H7 (cell line): ENCODE measurements around the gene LSP1. TPM values are rescaled to one million over a fixed set of nuclear protein-coding genes. Genes with fewer than 3 reads are reported as not detected.

Source experiments
- DNase-seq: peaks from one replicate; pipeline ENCODE4 v3.0.0; 2012
- H3K27me3 ChIP-seq: 2 replicates; pipeline ENCODE4 v1.6.0; 2011; ENCODE audit warnings: mild to moderate bottlenecking, low read length; ENCODE audit not compliant: control insufficient read depth, insufficient read depth
- H3K36me3 ChIP-seq: replicated peaks from 2 replicates; pipeline ENCODE4 v1.5.1; 2011; ENCODE audit warnings: low read length; ENCODE audit not compliant: control insufficient read depth, insufficient read depth
- H3K4me3 ChIP-seq: 2 replicates; pipeline ENCODE4 v1.5.1; 2011; ENCODE audit warnings: low read depth, mild to moderate bottlenecking, control low read depth, low read length, moderate library complexity; ENCODE audit not compliant: insufficient read depth
- total RNA-seq: library from RNA; depleted of rRNA; stranded (reverse); fragments of >200 nt; shearing (Covaris generic); gene quantifications from 2 replicates; pipeline ENCODE4 v1.2.3, GENCODE V29; 2014

LSP1 gene
- total RNA-seq, 1 experiment from 2014 or later: 0.35 TPM

DNA sequence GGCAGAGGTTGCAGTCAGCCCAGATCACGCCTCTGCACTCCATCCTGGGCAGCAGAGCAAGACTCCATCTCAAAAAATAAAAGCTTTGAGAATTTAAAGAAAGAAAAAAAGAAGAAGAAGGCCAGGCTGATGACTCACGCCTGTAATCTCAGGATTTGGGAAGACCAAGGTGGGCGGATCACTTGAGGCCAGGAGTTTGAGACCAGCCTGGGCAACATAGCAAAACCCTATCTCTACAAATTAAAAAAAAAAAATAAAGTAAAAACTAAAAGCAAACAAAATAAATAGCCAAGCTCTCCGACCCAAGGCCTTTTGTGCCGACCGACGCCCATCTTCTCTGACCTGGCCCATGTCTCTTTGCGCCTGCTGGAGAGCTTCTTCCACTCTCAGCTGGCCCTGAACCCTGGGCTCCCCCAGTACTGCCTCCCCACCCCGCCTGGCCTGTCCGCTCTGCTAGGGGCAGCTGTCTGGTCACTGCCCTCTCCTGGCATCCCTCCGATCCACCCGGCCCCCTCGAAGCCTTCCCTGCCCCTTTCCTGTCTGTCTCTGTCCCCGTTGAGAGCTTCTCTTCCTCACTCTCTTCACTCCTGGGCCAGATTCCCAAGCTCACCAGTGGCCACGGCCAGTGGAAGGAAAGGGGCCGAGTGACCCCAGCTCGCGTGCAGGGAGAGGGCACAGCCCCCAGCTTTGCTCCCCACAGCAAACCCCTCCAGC lies 4.8 kb upstream of the LSP1 start:
- Histone ChIP-seq H3K27me3 (no peaks in the 10 kb centered on the region), H3K36me3 (no peaks in the 10 kb centered on the region), H3K4me3 (no peak overlapping the region)
- DNase-seq: no peak

DNA sequence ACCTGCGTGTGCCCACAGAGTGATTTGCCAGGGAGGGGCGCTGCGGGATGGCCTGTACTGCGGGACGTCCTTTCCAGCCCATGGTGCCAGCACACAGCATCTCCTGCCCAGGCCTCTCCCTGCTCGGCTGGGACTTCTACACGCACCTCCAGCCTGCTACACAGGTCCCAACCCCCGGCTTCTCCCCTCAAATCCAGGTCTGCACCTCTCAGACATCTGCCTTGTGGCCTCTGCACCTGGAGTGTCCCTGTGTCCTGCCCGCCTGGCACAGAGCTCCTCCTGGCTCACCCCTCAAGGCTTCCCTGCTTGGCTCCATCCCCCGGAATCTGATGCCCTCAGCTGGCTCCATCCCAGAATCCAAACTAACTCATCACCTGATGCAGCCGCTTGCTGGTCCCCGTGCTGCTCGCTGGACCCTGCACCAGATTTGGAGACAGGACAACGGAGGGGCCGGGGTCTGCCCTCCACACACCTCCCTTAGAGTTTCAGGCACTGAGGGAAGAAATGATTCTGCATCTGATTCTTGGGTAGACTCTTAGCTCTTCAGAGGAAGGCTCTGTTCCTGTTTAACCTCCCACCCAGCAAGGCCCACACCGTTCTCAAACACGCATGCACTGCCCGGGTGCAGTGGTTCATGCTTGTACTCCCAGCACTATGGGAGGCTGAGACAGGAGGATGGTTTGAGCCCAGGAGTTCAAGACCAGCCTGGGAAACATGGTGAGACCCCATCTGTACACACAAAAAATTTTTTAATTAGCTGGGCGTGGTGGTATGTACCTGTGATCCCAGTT lies 4.0 kb upstream of the LSP1 start:
- Histone ChIP-seq H3K36me3 (no peaks in the 10 kb centered on the region), H3K27me3 (no peaks in the 10 kb centered on the region), H3K4me3 (no peak overlapping the region)
- no peak for DNase-seq

DNA sequence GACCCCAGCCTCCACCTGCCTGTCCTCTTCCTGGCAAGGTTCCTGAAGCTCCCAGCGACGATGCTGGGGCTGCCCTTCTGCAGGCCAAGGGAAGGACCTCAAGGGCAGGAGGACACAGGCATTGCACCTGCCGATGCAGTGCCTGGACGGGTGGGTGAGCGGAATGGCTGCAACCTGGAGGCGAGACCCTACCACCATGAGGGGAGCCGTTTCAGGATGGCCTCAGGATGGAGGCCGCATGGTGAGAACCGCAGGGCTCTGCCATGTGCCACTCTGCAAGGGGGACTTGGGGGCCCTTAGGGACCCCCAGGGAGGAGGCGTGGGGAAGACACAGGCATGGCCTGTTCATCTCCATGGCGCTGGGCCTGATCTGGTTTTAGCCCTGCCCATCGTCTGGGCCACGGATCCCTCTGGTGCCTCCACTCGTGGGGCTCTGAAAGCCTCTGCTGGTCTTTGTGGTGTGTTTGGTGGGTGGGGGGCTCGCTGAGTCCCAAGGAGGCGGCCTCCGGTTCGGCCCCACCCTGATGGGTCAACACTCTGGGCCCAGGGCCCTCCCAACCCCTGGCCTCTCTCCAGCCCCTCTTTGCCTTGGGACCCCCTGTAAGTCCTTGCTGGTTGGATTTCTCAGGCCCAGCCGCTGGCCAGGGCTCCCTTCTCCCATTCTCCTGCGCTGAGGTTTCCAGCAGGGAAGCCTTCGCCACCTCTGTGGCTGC lies 1.3 kb upstream of the LSP1 start:
- no peak overlapping the region for H3K4me3 ChIP-seq
- no peak for DNase-seq
- H3K36me3 ChIP-seq: no peaks in the 10 kb centered on the region
- H3K27me3 ChIP-seq: no peaks in the 10 kb centered on the region

DNA sequence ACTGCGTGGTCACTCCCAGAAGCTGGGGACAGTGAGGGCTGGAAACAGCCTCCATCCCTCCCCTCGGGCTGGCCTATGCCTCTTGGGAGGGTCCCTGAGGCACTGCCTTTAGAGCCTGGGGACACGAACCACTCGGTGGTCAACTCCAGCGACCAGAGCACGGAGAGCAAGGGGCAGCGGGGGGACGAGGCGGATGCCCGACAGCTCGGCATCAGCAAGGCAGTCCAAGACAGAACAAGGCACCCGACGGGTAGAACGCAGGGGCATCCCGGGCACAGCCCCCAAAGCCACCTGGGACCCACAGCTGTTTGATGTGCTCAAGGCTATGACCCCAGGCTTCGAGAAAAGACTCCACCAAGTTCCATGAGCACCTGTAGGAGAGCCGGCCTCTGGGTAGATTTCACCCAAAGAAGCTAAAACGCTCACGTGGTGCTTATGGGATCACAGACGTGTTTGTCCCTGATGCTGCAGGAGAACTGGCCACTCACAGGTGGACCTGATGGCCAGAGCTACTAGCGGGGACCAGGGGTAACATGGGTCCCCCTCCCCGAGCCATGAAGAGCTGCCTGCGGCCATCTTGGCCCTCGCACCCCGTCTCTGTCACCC lies 510 bp upstream of the LSP1 start:
- Histone ChIP-seq H3K27me3 (no peaks in the 10 kb centered on the region), H3K36me3 (no peaks in the 10 kb centered on the region), H3K4me3 (no peak overlapping the region)
- no peak for DNase-seq

DNA sequence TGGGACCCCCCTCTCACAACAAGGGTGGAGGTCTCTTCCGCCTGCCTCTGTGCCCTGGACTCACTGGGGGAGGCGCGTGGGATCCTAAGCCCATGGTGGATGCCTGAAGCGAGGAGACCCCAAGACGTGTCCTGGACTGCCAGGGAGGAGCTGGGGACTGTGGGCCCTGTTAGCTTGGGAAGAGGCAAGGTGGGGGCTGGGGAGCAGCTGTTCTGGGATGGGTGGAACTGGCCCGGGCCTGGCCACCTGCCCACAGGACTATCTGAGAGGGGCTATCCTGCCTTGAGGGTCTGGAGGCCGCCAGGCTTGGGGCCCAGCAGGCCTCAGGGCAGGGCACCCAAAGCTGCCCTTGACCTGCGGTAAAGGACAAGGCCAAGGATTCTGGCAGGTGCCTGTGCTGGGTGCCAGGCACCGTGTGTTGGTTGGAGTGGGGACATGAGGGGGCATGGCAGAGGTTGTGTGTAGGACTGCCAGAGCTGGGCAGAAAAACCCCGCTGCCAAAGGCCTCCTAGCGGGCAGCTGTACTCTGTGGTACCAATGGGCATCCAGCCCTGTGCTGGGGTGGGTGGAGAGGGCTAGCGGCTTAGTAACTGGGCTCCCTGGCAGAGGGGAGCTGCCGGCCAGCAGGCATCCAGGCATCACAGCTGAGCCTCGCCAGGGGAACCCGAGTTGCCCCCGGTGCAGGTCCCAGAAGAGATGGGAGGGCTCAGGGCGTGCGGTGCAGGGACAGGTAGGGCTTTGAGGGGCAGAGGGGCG lies 670 bp downstream of the LSP1 start:
- no peak for DNase-seq
- Histone ChIP-seq H3K36me3 (no peaks in the 10 kb centered on the region), H3K27me3 (no peaks in the 10 kb centered on the region), H3K4me3 (no peak overlapping the region)

DNA sequence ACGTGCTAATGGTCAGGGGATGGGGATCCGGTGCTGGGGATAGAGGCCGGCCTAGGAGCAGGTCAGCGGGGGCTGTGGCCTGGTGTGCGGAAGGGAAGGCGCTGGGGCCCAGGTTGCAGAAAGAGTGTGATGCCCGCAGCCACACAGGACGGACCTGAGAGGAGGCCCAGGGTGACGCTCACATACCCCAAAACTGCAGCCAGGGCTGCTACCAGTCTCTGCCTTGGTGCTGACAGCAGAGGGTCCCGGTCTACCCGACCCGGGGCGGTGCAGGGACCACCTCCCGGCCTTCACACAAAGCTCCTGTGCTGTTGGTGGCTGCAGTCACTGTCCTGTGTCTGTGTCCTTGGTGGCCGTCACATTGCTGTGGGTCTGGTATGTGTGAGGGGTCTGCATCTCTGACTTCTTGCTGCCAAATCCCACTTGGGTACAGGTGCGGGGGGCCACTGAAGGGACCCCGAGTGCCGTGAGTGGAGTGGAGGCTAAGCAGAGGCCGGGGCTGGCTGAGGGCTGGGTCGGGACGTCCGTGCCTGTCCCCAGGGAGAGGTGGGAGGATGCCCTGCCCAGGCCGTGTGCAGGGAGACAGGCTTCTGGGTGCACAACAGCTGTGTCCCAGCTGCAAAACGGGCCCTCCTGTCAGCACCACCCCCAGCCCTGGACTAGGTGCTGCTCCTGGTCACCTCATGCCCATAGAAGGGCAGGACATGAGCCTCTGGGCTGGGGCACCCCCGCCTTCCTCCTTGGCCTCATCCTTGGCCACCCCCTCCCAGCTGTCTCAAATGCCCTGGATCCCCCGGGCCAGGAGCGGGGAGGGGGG lies 1.5 kb downstream of the LSP1 start:
- Histone ChIP-seq H3K36me3 (no peaks in the 10 kb centered on the region), H3K27me3 (no peaks in the 10 kb centered on the region), H3K4me3 (no peak overlapping the region)
- no peak for DNase-seq

DNA sequence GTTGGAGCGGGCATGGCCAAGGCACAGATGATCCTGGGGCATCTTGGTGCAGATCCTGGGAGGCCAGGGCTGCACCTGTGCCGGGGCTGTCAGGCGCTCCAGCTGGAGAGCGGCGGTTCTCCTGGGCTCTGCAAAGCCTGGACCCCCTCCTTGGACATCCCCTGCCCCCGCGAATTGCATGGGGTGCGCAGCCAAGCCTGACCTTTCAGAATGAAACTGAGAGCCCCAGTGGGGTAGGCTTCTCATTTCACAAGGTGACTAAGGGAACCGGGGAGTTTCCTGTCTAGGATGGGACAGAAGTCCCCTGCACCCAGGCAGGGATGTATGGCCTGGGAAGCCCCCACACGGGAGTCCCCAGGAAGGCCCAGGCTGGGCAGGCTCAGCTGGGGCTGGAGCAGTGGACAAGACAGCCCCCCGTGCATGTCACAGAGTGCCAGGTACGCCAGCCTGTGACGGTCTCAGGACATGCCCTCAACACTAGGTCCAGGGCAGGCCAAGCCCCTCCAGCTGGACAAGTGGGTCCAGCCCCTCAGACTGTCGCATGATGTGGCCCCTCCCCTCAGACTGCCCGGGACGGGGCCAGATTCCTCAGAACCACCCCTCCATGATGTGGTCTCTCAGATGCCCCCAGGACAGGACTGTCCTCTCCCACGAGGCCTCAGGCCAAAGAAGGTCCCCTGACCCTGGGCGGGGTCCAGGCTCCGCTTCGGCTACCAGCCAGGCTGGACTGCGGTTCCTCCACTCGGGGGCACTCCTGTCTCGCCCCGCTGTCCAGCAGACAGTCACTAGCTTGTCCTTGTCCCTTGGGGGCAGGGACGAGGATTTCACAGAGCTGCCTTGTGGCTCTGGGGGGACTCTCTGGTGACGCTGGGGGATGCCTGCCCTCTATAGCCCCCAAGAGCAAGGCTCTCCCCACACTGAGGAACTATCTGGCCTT lies 2.3 kb downstream of the LSP1 start:
- H3K4me3 ChIP-seq: no peak overlapping the region
- DNase-seq: no peak
- no peaks in the 10 kb centered on the region for H3K27me3 ChIP-seq
- H3K36me3 ChIP-seq: no peaks in the 10 kb centered on the region

DNA sequence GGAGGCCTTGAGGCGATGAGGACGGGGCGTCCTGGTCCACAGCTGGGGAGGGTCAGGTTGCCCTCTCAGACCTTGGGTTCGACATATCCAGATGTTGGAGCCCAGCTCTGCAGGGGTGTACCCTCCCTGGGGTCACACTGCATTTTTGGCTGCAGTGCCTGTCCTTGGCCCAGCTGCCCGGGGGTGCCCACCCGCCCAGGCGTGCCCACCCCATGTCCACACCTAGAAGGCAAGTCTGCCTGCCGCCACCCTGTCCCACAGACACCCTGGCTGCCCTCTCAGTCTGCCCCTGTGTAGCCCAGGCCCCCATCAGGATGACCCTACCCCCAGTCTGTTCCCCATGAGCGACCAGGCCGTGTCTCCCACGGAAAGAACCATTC lies 3.0 kb downstream of the LSP1 start:
- no peak for DNase-seq
- no peaks in the 10 kb centered on the region for H3K36me3 ChIP-seq
- no peaks in the 10 kb centered on the region for H3K27me3 ChIP-seq
- H3K4me3 ChIP-seq: no peak overlapping the region

DNA sequence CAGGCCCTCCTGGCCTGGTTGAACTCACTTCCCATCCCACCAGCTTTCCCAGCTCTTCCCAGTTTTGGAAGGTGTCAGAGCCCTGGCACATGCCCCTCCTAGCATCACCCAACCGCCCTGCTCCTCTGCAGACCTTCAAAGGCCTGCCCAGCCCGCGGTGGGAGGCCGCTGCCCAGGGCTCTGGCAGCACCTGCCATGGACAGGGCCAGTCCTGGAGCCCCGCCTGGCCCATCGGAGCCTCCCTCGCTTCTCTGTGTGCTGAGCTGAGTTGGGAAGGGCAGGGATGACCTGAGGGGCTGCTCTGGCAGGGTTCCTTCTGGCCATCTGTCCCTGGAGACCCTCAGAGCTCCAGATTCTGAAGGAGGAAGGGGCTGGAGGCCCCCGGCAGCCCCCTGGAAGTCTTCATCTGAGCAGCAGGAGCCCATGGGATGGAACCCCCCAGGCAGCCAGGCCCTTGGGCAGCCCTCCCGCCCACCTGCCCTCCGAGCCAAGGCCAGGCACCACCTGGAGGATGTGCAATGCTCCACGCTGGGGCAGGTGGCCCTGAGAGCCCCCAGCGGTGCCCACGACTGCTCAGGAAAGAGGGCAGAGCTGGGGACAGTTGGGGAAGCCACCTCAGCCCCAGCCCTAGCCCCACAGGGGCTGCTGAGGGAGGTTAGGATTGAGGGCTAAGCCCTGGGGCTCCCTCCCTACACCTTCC lies 3.6 kb downstream of the LSP1 start:
- no peak overlapping the region for H3K4me3 ChIP-seq
- DNase-seq: no peak
- H3K27me3 ChIP-seq: no peaks in the 10 kb centered on the region
- no peaks in the 10 kb centered on the region for H3K36me3 ChIP-seq

DNA sequence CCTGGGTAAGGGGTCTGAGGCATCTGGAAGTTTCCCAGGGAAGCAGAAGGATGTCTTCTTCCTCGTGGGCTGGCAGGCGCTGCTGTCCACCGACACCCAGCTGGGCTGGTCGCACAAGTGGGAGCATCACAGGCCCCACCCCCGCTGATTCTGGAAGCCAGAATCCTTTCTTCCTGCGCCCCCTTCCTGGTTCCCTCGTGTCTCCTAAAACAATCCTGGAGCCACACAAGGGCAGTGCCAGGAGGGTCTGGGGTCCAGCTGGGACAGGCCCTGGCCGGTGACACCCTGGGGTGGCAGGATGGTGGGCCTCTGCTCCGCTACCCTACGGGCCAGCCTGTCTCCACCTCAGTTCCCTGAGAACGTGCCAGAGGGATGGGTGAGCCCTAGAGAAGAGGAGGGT lies 4.2 kb downstream of the LSP1 start:
- DNase-seq: no peak
- Histone ChIP-seq H3K27me3 (no peaks in the 10 kb centered on the region), H3K36me3 (no peaks in the 10 kb centered on the region), H3K4me3 (no peak overlapping the region)

DNA sequence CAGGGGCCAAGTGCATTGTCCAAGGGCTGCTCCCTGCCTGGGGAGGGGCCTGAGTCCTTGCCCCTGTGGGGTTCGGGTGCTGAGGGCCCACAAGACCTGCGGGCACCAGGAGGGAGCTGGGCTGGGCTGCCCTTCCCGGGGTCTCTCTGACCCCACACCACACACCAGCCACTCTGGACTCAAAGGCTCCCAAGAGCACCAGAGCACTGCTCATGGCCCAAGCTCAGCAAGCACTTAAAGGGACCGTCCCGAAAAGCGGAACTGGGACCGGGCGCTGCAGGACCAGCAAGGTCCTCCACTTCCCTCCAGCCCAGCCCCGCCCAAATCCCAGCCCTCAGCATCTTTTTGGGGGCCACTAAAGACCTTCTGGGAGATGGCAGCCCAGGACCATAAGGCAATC lies 5.3 kb downstream of the LSP1 start:
- no peak for DNase-seq
- Histone ChIP-seq H3K27me3 (no peaks in the 10 kb centered on the region), H3K4me3 (no peak overlapping the region), H3K36me3 (no peaks in the 10 kb centered on the region)

DNA sequence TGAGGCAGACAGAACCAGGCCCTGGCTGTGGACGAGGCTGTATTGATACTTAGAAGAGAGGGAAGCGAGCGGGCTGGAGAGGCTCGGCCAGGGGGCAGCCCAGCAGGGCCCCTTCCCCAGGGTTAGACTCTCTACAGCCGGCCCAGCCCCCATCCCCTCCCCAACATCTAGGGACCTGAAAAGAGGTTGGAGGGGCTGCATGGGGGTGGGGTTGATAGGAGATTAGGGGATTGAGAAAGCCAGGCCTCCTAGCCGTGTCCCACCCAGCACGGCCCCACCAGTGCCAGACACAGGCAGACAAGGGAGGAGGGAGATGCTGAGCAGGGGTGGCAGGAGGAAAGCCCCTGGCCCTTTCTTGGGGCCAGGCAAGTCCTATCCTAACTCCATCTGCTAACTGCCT lies 5.7 kb downstream of the LSP1 start:
- H3K36me3 ChIP-seq: no peaks in the 10 kb centered on the region

More for the DNA sequence above, 5.7 kb downstream of the LSP1 start:
- no peak for DNase-seq
- Histone ChIP-seq H3K27me3 (no peaks in the 10 kb centered on the region), H3K4me3 (no peak overlapping the region)
